ENCODE results near the gene DLGAP3.

The DLGAP3 gene, protein sequence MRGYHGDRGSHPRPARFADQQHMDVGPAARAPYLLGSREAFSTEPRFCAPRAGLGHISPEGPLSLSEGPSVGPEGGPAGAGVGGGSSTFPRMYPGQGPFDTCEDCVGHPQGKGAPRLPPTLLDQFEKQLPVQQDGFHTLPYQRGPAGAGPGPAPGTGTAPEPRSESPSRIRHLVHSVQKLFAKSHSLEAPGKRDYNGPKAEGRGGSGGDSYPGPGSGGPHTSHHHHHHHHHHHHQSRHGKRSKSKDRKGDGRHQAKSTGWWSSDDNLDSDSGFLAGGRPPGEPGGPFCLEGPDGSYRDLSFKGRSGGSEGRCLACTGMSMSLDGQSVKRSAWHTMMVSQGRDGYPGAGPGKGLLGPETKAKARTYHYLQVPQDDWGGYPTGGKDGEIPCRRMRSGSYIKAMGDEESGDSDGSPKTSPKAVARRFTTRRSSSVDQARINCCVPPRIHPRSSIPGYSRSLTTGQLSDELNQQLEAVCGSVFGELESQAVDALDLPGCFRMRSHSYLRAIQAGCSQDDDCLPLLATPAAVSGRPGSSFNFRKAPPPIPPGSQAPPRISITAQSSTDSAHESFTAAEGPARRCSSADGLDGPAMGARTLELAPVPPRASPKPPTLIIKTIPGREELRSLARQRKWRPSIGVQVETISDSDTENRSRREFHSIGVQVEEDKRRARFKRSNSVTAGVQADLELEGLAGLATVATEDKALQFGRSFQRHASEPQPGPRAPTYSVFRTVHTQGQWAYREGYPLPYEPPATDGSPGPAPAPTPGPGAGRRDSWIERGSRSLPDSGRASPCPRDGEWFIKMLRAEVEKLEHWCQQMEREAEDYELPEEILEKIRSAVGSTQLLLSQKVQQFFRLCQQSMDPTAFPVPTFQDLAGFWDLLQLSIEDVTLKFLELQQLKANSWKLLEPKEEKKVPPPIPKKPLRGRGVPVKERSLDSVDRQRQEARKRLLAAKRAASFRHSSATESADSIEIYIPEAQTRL

DNA sequence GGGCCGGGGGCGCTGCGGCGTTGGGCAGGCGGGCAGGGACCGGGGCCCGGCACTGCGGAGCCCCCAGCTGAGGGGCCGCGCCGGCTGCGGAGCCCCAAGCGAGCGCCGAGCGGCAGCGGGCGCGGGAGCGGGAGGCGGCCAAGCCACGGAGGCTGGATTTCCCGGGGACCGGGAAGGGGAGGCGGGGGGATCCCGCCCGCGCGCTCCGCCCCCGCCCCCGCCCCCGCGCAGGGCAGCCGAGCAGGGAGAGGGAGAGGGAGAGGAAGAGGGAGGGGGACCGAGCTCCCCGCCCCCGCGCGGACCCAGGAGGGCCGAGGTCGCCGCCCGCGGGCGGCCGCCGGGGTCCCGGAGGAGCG is at the start of gene DLGAP3:
Gene DLGAP3 (minus strand): TSS at position 154 of the 356 bp plus-strand sequence. CDS start 24,267 bp downstream, outside the sequence.
- TF ChIP-seq, protein P1, sequence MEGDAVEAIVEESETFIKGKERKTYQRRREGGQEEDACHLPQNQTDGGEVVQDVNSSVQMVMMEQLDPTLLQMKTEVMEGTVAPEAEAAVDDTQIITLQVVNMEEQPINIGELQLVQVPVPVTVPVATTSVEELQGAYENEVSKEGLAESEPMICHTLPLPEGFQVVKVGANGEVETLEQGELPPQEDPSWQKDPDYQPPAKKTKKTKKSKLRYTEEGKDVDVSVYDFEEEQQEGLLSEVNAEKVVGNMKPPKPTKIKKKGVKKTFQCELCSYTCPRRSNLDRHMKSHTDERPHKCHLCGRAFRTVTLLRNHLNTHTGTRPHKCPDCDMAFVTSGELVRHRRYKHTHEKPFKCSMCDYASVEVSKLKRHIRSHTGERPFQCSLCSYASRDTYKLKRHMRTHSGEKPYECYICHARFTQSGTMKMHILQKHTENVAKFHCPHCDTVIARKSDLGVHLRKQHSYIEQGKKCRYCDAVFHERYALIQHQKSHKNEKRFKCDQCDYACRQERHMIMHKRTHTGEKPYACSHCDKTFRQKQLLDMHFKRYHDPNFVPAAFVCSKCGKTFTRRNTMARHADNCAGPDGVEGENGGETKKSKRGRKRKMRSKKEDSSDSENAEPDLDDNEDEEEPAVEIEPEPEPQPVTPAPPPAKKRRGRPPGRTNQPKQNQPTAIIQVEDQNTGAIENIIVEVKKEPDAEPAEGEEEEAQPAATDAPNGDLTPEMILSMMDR (IDR thresholded peaks at IDR 0.05; ENCODE audit: low read depth, low read length, missing control alignments) = no peak
- no peak within 1 kb of the TSS for H3K4me3 ChIP-seq (replicated peaks; ENCODE audit: low read depth, low read length)
- DNase-seq (ENCODE audit: extremely low read depth, low read depth) = no peak

DNA sequence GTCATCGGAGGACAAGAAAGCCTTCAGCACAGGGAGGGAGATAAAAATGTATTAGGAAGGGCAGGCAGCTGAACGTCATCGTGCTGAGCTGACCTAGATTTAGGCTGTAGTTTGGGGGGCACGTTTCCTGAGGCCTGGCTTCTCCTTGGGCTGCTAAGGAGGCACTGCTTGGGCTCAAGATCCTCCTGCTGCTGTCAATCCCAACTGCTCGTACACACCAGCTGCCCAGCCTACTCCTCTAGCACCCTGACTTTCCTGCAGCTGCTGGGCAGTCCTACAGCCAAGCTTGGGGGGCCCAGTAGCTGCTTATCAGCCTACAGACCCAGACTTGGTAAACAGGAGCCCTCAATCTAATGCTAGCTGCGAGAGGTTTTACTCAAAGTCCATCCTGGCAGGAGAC is 49.5 kb upstream of the DLGAP3 start:
- TF ChIP-seq, protein P1 (IDR thresholded peaks at IDR 0.05; ENCODE audit: low read depth, low read length, missing control alignments) = no peak
- no peak for DNase-seq (ENCODE audit: extremely low read depth, low read depth)
- no peak overlapping the region for H3K4me3 ChIP-seq (replicated peaks; ENCODE audit: low read depth, low read length)

DNA sequence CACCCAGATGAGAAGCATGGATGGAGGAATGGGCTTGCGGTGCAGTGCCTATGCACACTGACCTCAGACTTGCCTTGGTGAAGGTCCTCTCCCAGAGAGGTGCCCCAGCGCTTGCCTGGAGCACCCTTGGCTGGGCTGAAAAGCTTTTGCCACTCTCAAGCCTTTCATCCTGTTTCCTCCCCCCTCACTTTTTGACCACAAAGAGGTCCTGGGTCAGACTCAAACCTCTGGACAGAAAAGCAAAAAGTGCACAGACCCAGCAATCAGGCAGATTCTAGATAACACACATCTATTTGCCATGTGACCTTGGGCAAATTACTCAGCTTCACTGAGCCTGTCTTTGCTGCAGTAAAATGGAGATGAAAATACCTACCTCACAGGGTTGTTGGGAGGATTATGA is 48.4 kb upstream of the DLGAP3 start:
- no peak overlapping the region for H3K4me3 ChIP-seq (replicated peaks; ENCODE audit: low read depth, low read length)
- TF ChIP-seq, protein P1 (IDR thresholded peaks at IDR 0.05; ENCODE audit: low read depth, low read length, missing control alignments) = no peak
- DNase-seq (ENCODE audit: extremely low read depth, low read depth) = no peak

DNA sequence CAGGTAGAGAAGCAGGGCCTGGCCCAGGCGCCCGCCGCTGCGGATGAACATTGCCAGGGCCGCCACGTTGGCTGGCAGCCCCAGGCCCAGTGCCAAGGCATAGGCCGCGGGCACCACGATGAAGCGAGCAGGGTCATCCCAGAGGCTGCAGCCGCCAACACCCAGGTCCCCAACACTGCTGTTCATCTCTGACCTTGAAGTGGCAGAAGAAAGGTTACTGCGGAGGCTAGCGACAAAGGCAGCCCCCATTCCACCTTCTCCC is 47.7 kb upstream of the DLGAP3 start:
- TF ChIP-seq, protein P1 (IDR thresholded peaks at IDR 0.05; ENCODE audit: low read depth, low read length, missing control alignments) = no peak
- H3K4me3 ChIP-seq (replicated peaks; ENCODE audit: low read depth, low read length) = no peak overlapping the region
- DNase-seq (ENCODE audit: extremely low read depth, low read depth) = no peak

DNA sequence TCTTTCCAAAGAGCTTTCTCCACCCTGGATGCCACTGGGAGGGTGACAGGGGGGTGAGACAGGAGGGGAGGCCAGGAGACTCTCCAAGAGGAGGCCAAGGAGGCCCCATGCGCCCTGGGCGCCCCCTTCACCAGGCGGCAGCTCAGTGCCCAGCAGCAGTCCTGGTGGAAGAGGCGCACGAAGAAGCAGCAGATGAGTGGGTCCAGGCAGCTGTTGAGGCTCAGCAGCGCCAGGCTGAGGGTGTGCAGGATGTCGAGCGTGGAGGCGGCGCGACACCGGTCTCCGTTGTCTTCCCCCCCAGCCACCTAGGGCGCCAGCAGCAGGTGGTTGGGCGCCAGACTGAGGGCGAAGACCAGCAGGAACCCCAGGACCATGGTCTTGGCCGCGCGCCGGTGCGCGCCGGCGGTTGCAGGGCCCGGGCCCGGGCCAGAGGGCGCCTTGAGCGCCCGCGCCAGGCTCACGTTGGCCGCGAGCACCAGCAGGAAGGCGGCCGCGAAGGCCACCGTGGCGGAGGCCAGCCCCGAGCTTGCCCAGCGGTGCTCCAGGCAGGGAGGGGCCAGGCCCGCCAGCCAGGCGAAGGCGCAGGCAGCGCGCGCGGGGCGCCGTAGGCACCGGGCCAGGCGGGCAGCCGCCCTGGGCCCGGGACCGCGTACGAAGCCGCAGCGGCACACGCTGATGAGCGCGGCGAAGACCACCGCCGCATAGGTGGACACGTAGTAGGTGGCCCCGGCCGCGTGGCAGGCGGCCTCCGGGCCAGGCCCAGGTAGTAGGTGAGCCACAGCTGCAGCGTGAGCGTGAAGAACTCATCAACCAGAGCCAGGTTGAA is 47.1 kb upstream of the DLGAP3 start:
- TF ChIP-seq, protein P1 (IDR thresholded peaks at IDR 0.05; ENCODE audit: low read depth, low read length, missing control alignments) = no peak
- no peak overlapping the region for H3K4me3 ChIP-seq (replicated peaks; ENCODE audit: low read depth, low read length)
- DNase-seq (ENCODE audit: extremely low read depth, low read depth) = no peak

DNA sequence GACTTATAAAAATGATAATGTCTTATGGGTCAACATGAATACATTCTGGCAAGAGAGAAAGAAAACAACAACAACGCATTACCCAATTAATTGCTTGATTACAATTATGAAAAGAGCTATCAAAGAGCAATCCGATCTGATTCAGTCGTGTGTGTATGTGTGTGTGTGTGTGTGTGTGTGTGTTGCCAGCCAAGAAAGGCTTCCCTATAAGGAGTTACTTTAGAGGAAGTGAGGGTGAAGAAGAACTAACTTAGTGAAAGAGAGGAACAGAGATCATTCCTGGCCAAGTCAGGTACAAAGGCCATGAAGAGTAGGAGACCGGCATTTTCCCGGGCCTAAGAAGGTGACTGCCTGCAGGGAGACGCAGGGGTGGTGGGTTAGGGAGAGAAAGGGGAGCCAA is 46.3 kb upstream of the DLGAP3 start:
- DNase-seq (ENCODE audit: extremely low read depth, low read depth) = no peak
- TF ChIP-seq, protein P1 (IDR thresholded peaks at IDR 0.05; ENCODE audit: low read depth, low read length, missing control alignments) = no peak
- H3K4me3 ChIP-seq (replicated peaks; ENCODE audit: low read depth, low read length) = no peak overlapping the region

Data from HFF-Myc (cell line).